ENCODE results near the gene SAMD11.
"Not testable (repeated sequence)": the region's sequence is repeated elsewhere in the genome, so short reads cannot be mapped to it uniquely, and the experiment has no call there.

The SAMD11 gene

GRCh38 chr1:945688-946556 lies 22.2 kb downstream of the SAMD11 start:
- Histone ChIP-seq H3K4me1 (ENCODE audit: insufficient read depth, low read length) (peaks cover 29% of the 10 kb centered on the region), H3K27me3 (ENCODE audit: insufficient read depth, low read length) (peaks cover 19% of the 10 kb centered on the region), H3K4me3 (ENCODE audit: low read length) (no peak overlapping the region), H3K9me3 (ENCODE audit: low read length) (no peaks in the 10 kb centered on the region), H2AFZ (ENCODE audit: low read depth, low read length) (no peak overlapping the region), H3K36me3 (ENCODE audit: insufficient read depth, low read length) (peaks cover 55% of the 10 kb centered on the region)

GRCh38 chr1:946811-947210 lies 23.1 kb downstream of the SAMD11 start:
- Histone ChIP-seq H3K36me3 (ENCODE audit: insufficient read depth, low read length) (peaks cover 61% of the 10 kb centered on the region), H3K27me3 (ENCODE audit: insufficient read depth, low read length) (peaks cover 11% of the 10 kb centered on the region), H3K4me1 (ENCODE audit: insufficient read depth, low read length) (peaks cover 23% of the 10 kb centered on the region)
- H2AFZ ChIP-seq (ENCODE audit: low read depth, low read length); H3K9me3 ChIP-seq (ENCODE audit: low read length); H3K4me3 ChIP-seq (ENCODE audit: low read length): not testable (repeated sequence)

- Histone ChIP-seq H3K27me3 (ENCODE audit: insufficient read depth, low read length) (peaks cover 7% of the 10 kb centered on the region), H3K9me3 (ENCODE audit: low read length) (no peaks in the 10 kb centered on the region), H2AFZ (ENCODE audit: low read depth, low read length) (no peak overlapping the region), H3K4me3 (ENCODE audit: low read length) (no peak overlapping the region), H3K4me1 (ENCODE audit: insufficient read depth, low read length) (peaks cover 16% of the 10 kb centered on the region), H3K36me3 (ENCODE audit: insufficient read depth, low read length) (peaks cover 72% of the 10 kb centered on the region)
Observed at GRCh38 chr1:947958-948357, 24.2 kb downstream of the SAMD11 start.

- no peaks in the 10 kb centered on the region for H3K9me3 ChIP-seq (ENCODE audit: low read length)
- no peak overlapping the region for H2AFZ ChIP-seq (ENCODE audit: low read depth, low read length)
- no peak overlapping the region for H3K4me3 ChIP-seq (ENCODE audit: low read length)
- no peaks in the 10 kb centered on the region for H3K27me3 ChIP-seq (ENCODE audit: insufficient read depth, low read length)
- H3K4me1 ChIP-seq (ENCODE audit: insufficient read depth, low read length), result no peaks in the 10 kb centered on the region
- peaks cover 89% of the 10 kb centered on the region for H3K36me3 ChIP-seq (ENCODE audit: insufficient read depth, low read length)
Observed at GRCh38 chr1:950268-950667, 26.5 kb downstream of the SAMD11 start.

- H3K36me3 ChIP-seq (ENCODE audit: insufficient read depth, low read length), result peaks cover 90% of the 10 kb centered on the region
- no peaks in the 10 kb centered on the region for H3K4me1 ChIP-seq (ENCODE audit: insufficient read depth, low read length)
- no peaks in the 10 kb centered on the region for H3K9me3 ChIP-seq (ENCODE audit: low read length)
- no peak overlapping the region for H2AFZ ChIP-seq (ENCODE audit: low read depth, low read length)
- no peaks in the 10 kb centered on the region for H3K27me3 ChIP-seq (ENCODE audit: insufficient read depth, low read length)
- no peak overlapping the region for H3K4me3 ChIP-seq (ENCODE audit: low read length)
Observed at GRCh38 chr1:950881-951280, 27.2 kb downstream of the SAMD11 start.

GRCh38 chr1:951364-951763 lies 27.6 kb downstream of the SAMD11 start:
- no peak overlapping the region for H2AFZ ChIP-seq (ENCODE audit: low read depth, low read length)
- H3K4me3 ChIP-seq (ENCODE audit: low read length), result no peak overlapping the region
- no peaks in the 10 kb centered on the region for H3K4me1 ChIP-seq (ENCODE audit: insufficient read depth, low read length)
- peaks cover 91% of the 10 kb centered on the region for H3K36me3 ChIP-seq (ENCODE audit: insufficient read depth, low read length)
- no peaks in the 10 kb centered on the region for H3K9me3 ChIP-seq (ENCODE audit: low read length)
- no peaks in the 10 kb centered on the region for H3K27me3 ChIP-seq (ENCODE audit: insufficient read depth, low read length)

- peaks cover under 1% of the 10 kb centered on the region for H3K4me1 ChIP-seq (ENCODE audit: insufficient read depth, low read length)
- H3K27me3 ChIP-seq (ENCODE audit: insufficient read depth, low read length), result no peaks in the 10 kb centered on the region
- H2AFZ ChIP-seq (ENCODE audit: low read depth, low read length), result no peak overlapping the region
- H3K9me3 ChIP-seq (ENCODE audit: low read length), result no peaks in the 10 kb centered on the region
- H3K4me3 ChIP-seq (ENCODE audit: low read length), result no peak overlapping the region
- peaks cover 91% of the 10 kb centered on the region for H3K36me3 ChIP-seq (ENCODE audit: insufficient read depth, low read length)
Observed at GRCh38 chr1:952201-952600, 28.5 kb downstream of the SAMD11 start.

- no peaks in the 10 kb centered on the region for H3K27me3 ChIP-seq (ENCODE audit: insufficient read depth, low read length)
- no peak overlapping the region for H2AFZ ChIP-seq (ENCODE audit: low read depth, low read length)
- H3K9me3 ChIP-seq (ENCODE audit: low read length), result no peaks in the 10 kb centered on the region
- H3K4me1 ChIP-seq (ENCODE audit: insufficient read depth, low read length), result peaks cover 4% of the 10 kb centered on the region
- no peak overlapping the region for H3K4me3 ChIP-seq (ENCODE audit: low read length)
- peaks cover 88% of the 10 kb centered on the region for H3K36me3 ChIP-seq (ENCODE audit: insufficient read depth, low read length)
Observed at GRCh38 chr1:952603-953002, 28.9 kb downstream of the SAMD11 start.

GRCh38 chr1:953524-954320 lies 30.0 kb downstream of the SAMD11 start:
- no peak overlapping the region for H3K4me3 ChIP-seq (ENCODE audit: low read length)
- H2AFZ ChIP-seq (ENCODE audit: low read depth, low read length), result no peak overlapping the region
- H3K9me3 ChIP-seq (ENCODE audit: low read length), result no peaks in the 10 kb centered on the region
- peaks cover 9% of the 10 kb centered on the region for H3K4me1 ChIP-seq (ENCODE audit: insufficient read depth, low read length)
- H3K27me3 ChIP-seq (ENCODE audit: insufficient read depth, low read length), result no peaks in the 10 kb centered on the region
- peaks cover 77% of the 10 kb centered on the region for H3K36me3 ChIP-seq (ENCODE audit: insufficient read depth, low read length)

- Histone ChIP-seq H3K4me3 (ENCODE audit: low read length) (no peak overlapping the region), H3K4me1 (ENCODE audit: insufficient read depth, low read length) (peaks cover 12% of the 10 kb centered on the region), H2AFZ (ENCODE audit: low read depth, low read length) (no peak overlapping the region), H3K36me3 (ENCODE audit: insufficient read depth, low read length) (peaks cover 67% of the 10 kb centered on the region), H3K9me3 (ENCODE audit: low read length) (no peaks in the 10 kb centered on the region), H3K27me3 (ENCODE audit: insufficient read depth, low read length) (no peaks in the 10 kb centered on the region)
Observed at GRCh38 chr1:954927-955326, 31.2 kb downstream of the SAMD11 start.

GRCh38 chr1:955474-955873 lies 31.8 kb downstream of the SAMD11 start:
- Histone ChIP-seq H3K4me3 (ENCODE audit: low read length) (no peak overlapping the region), H3K27me3 (ENCODE audit: insufficient read depth, low read length) (no peaks in the 10 kb centered on the region), H3K4me1 (ENCODE audit: insufficient read depth, low read length) (peaks cover 12% of the 10 kb centered on the region), H2AFZ (ENCODE audit: low read depth, low read length) (no peak overlapping the region), H3K36me3 (ENCODE audit: insufficient read depth, low read length) (peaks cover 61% of the 10 kb centered on the region), H3K9me3 (ENCODE audit: low read length) (no peaks in the 10 kb centered on the region)

- Histone ChIP-seq H2AFZ (ENCODE audit: low read depth, low read length) (no peak overlapping the region), H3K36me3 (ENCODE audit: insufficient read depth, low read length) (peaks cover 52% of the 10 kb centered on the region), H3K4me3 (ENCODE audit: low read length) (no peak overlapping the region), H3K9me3 (ENCODE audit: low read length) (no peaks in the 10 kb centered on the region), H3K27me3 (ENCODE audit: insufficient read depth, low read length) (no peaks in the 10 kb centered on the region), H3K4me1 (ENCODE audit: insufficient read depth, low read length) (peaks cover 17% of the 10 kb centered on the region)
Observed at GRCh38 chr1:956636-957035, 32.9 kb downstream of the SAMD11 start.

Data from neuron (in vitro differentiated cells).